SH-SY5Y (cell line): Measurements from ENCODE around the gene QRICH1.

Experiments
- GATA2 ChIP-seq: IDR thresholded peaks from 2 replicates; pipeline ENCODE4 v1.6.1; 2011; ENCODE audit warnings: mild to moderate bottlenecking, low read depth, low read length
- GATA3 ChIP-seq: IDR thresholded peaks from 2 replicates; pipeline ENCODE4 v1.6.1; 2011; ENCODE audit warnings: low read depth, mild to moderate bottlenecking, low read length, moderate library complexity

DNA sequence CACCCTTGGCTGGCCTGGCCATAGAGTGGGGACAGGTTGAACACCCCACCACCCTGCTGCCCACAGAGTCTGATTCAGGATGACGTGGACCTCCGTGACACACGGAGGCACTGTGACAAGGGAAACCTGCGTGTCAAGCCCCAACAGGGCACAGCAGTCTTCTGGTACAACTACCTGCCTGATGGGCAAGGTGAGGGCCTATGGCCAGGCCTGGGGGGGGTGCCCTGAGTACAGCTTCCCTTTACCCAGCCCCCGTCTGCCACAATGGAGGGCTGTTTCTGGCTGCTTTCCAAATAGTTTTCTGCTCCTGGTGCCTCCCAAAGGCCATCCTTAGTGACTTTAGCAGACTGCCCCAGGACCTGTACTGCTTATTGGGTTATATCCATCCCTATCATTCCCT is 87.9 kb downstream of the QRICH1 start:
- TF ChIP-seq GATA2 (no peak), GATA3 (no peak)
